ENCODE data around the gene UROD.

- TF ChIP-seq CTCF (conservative IDR thresholded peaks at IDR 0.05; ENCODE audit: low read depth in 2 of 2) = no peak
- TF ChIP-seq REST (IDR thresholded peaks at IDR 0.05; ENCODE audit: unreplicated experiment) = no peak
- TF ChIP-seq EZH2 (IDR thresholded peaks at IDR 0.05; ENCODE audit: low read depth, unreplicated experiment) = no peak
- no peak for TF ChIP-seq EZH2phosphoT487 (IDR thresholded peaks at IDR 0.05; ENCODE audit: unreplicated experiment)
- no peak for TF ChIP-seq ZNF114 (CRISPR knock-in tag; IDR thresholded peaks at IDR 0.05)
- no peak for TF ChIP-seq JUNB (IDR thresholded peaks at IDR 0.05; ENCODE audit: unreplicated experiment)
- no peak for TF ChIP-seq POLR2AphosphoS5 (IDR thresholded peaks at IDR 0.05; ENCODE audit: low read depth)
- TF ChIP-seq CREB1 (CRISPR knock-in tag; IDR thresholded peaks at IDR 0.05; ENCODE audit: low read depth) = no peak
- no peak for TF ChIP-seq ETS1 (IDR thresholded peaks at IDR 0.05)
- no peak for TF ChIP-seq ZNF331 (CRISPR knock-in tag; IDR thresholded peaks at IDR 0.05; ENCODE audit: low read depth)
- no peak for TF ChIP-seq STAT1 (IDR thresholded peaks at IDR 0.05; ENCODE audit: unreplicated experiment)
- no peak for TF ChIP-seq ZNF462 (CRISPR knock-in tag; IDR thresholded peaks at IDR 0.05)
- no peak for TF ChIP-seq NANOG (IDR thresholded peaks at IDR 0.05; ENCODE audit: borderline replicate concordance)
Measured at GRCh38 chr1:45033356-45033755, 21.3 kb downstream of the UROD start.

Data from GM23338 (cell line).